Panc1 (cell line): ENCODE measurements around the gene SYT17. TPM values are rescaled to one million over a fixed set of nuclear protein-coding genes. Genes with fewer than 3 reads are reported as not detected.

Experiments used
- ATAC-seq: fragments of 200-7000 bp; cut with Tn5 transposase; 2 replicates; pipeline ENCODE4 v1.9.1; 2020; ENCODE audit warnings: mild to moderate bottlenecking, moderate library complexity
- BruUV-seq: library from RNA; stranded (reverse); fragments of 400-500 nt; replicated peaks from 2 replicates; lab custom pipeline; 2021; lab: Mats Ljungman, UMichigan
- CTCF ChIA-PET: fragments of 300-600 bp; sonication (Branson Sonifier 250); formaldehyde crosslinking; loops from one replicate; lab custom pipeline; 2022; ENCODE audit warnings: antibody characterized with exemption; lab: Charles Lee
- POLR2A ChIA-PET: fragments of 300-600 bp; sonication (Branson Sonifier 250); formaldehyde crosslinking; loops from one replicate; lab custom pipeline; 2022; ENCODE audit warnings: antibody characterized with exemption; lab: Charles Lee
- DNase-seq: peaks from one replicate; pipeline ENCODE4 v3.0.0-alpha.2; 2010; ENCODE audit warnings: low read depth, low spot score
- H3K27ac ChIP-seq: 2 replicates; pipeline ENCODE4 v1.5.1; 2011; ENCODE audit warnings: mild to moderate bottlenecking, low read length, inconsistent platforms
- H3K27me3 ChIP-seq: fragments of 200-500 bp; sonication (Bioruptor generic); 2 replicates; pipeline ENCODE4 v1.6.0; 2014; ENCODE audit warnings: low read length, inconsistent platforms; ENCODE audit not compliant: control insufficient read depth, insufficient read depth
- H3K36me3 ChIP-seq: fragments of 200-500 bp; sonication (Bioruptor generic); 2 replicates; pipeline ENCODE4 v1.5.1; 2014; ENCODE audit warnings: inconsistent platforms, mild to moderate bottlenecking, low read length, moderate library complexity; ENCODE audit not compliant: control insufficient read depth, insufficient read depth
- H3K4me1 ChIP-seq: 2 replicates; pipeline ENCODE4 v1.5.1; 2011; ENCODE audit warnings: inconsistent platforms, mild to moderate bottlenecking, low read length, moderate library complexity; ENCODE audit not compliant: control insufficient read depth, insufficient read depth
- H3K4me3 ChIP-seq, 2 experiments: 2 replicates each; pipeline ENCODE4 v1.5.1; 2011 to 2012; ENCODE audit warnings: low read depth in 2 of 2, low read length in 2 of 2, mild to moderate bottlenecking in 2 of 2, inconsistent platforms in 1 of 2, moderate library complexity in 1 of 2
- H3K9me3 ChIP-seq: fragments of 200-500 bp; sonication (Bioruptor generic); 2 replicates; pipeline ENCODE4 v1.5.1; 2014; ENCODE audit warnings: low read depth, mild to moderate bottlenecking, inconsistent platforms, low read length, moderate library complexity; ENCODE audit not compliant: control insufficient read depth, insufficient read depth
- POLR2AphosphoS5 ChIP-seq: IDR thresholded peaks from 2 replicates; pipeline ENCODE4 v1.6.1; 2012; ENCODE audit warnings: mild to moderate bottlenecking, low read depth, low read length, moderate library complexity
- SIN3A ChIP-seq: IDR thresholded peaks from 2 replicates; pipeline ENCODE4 v1.6.1; 2012; ENCODE audit warnings: low read depth, mild to moderate bottlenecking, low read length, moderate library complexity, borderline replicate concordance; ENCODE audit not compliant: insufficient read depth
- TCF7L2 ChIP-seq: IDR thresholded peaks from 2 replicates; pipeline ENCODE4 v1.6.1; 2011; ENCODE audit warnings: mild to moderate bottlenecking, low read depth, low read length, inconsistent platforms
- in situ Hi-C: cut with HindIII; loops from 2 replicates; pipeline ENCODE4 v1.10.0; 2016; ENCODE audit warnings: low sequenced_read_pairs, low pct_unique_long_range_greater_than_20kb
- intact Hi-C: fragments of 100-400 bp; cut with micrococcal nuclease; formaldehyde crosslinking; loops from one replicate; pipeline ENCODE4 v1.10.0; 2022; ENCODE audit not compliant: unreplicated experiment
- total RNA-seq: library from RNA; stranded (reverse); gene quantifications from one replicate; pipeline ENCODE4 v1.2.1, GENCODE V29; 2021; ENCODE audit not compliant: unreplicated experiment
- TF ChIP-seq, protein P1 (sequence below), 2 experiments: IDR thresholded peaks; 2 replicates each; pipeline ENCODE4 v1.6.1; 2011 to 2012; ENCODE audit warnings: low read depth in 2 of 2, control low read depth in 1 of 2, low read length in 1 of 2, mild to moderate bottlenecking in 1 of 2, moderate library complexity in 1 of 2; ENCODE audit not compliant: insufficient read depth in 1 of 2
- TF ChIP-seq, protein P2 (sequence below): fragments of 450-650 bp; IDR thresholded peaks from 2 replicates; pipeline ENCODE4 v1.5.1; 2017; ENCODE audit warnings: mild to moderate bottlenecking

SYT17 gene
- total RNA-seq, 1 experiment from 2014 or later = 5.4 TPM

DNA sequence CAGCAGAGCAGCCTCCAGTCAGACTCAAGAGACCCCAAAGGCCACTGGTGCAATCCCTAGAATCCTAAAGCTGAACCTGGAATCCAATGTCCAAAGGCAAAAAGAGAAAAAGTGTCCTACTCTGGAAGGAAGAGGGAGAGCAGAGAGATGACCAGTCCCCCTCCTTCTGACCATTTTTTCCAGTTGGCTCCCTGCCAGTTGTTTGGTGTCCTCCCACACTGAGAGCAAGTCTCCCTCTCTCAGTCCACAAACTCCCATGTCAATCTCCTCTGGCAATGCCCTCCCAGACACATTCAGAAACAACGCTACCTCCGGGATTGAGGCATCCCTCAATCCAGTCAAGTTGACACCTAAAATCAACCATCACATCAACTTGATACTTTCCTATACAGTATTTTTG, 113.2 kb downstream of the SYT17 start:
- in situ Hi-C loops = no loop called here
- Histone ChIP-seq H3K27ac (no peak overlapping the region), H3K27me3 (no peaks in the 10 kb centered on the region; the same call in 1 of the 2 replicates), H3K4me1 (no peaks in the 10 kb centered on the region), H3K4me3 (no peak overlapping the region), H3K36me3 (no peaks in the 10 kb centered on the region), H3K9me3 (no peaks in the 10 kb centered on the region)
- DNase-seq = no peak
- no peak for ATAC-seq
- TF ChIP-seq, protein P1, sequence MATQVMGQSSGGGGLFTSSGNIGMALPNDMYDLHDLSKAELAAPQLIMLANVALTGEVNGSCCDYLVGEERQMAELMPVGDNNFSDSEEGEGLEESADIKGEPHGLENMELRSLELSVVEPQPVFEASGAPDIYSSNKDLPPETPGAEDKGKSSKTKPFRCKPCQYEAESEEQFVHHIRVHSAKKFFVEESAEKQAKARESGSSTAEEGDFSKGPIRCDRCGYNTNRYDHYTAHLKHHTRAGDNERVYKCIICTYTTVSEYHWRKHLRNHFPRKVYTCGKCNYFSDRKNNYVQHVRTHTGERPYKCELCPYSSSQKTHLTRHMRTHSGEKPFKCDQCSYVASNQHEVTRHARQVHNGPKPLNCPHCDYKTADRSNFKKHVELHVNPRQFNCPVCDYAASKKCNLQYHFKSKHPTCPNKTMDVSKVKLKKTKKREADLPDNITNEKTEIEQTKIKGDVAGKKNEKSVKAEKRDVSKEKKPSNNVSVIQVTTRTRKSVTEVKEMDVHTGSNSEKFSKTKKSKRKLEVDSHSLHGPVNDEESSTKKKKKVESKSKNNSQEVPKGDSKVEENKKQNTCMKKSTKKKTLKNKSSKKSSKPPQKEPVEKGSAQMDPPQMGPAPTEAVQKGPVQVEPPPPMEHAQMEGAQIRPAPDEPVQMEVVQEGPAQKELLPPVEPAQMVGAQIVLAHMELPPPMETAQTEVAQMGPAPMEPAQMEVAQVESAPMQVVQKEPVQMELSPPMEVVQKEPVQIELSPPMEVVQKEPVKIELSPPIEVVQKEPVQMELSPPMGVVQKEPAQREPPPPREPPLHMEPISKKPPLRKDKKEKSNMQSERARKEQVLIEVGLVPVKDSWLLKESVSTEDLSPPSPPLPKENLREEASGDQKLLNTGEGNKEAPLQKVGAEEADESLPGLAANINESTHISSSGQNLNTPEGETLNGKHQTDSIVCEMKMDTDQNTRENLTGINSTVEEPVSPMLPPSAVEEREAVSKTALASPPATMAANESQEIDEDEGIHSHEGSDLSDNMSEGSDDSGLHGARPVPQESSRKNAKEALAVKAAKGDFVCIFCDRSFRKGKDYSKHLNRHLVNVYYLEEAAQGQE (IDR thresholded peaks at IDR 0.05; ENCODE audit: insufficient read depth in 1 of 2, low read depth in 2 of 2, low read length in 1 of 2) = no peak
- no peak for TF ChIP-seq SIN3A
- no peak for TF ChIP-seq TCF7L2
- no peak for TF ChIP-seq POLR2AphosphoS5
- TF ChIP-seq, protein P2, sequence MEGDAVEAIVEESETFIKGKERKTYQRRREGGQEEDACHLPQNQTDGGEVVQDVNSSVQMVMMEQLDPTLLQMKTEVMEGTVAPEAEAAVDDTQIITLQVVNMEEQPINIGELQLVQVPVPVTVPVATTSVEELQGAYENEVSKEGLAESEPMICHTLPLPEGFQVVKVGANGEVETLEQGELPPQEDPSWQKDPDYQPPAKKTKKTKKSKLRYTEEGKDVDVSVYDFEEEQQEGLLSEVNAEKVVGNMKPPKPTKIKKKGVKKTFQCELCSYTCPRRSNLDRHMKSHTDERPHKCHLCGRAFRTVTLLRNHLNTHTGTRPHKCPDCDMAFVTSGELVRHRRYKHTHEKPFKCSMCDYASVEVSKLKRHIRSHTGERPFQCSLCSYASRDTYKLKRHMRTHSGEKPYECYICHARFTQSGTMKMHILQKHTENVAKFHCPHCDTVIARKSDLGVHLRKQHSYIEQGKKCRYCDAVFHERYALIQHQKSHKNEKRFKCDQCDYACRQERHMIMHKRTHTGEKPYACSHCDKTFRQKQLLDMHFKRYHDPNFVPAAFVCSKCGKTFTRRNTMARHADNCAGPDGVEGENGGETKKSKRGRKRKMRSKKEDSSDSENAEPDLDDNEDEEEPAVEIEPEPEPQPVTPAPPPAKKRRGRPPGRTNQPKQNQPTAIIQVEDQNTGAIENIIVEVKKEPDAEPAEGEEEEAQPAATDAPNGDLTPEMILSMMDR = no peak
- CTCF ChIA-PET = no interaction called here
- intact Hi-C loops = no loop called here
- POLR2A ChIA-PET = no interaction called here
- BruUV-seq = no TSS peak

DNA sequence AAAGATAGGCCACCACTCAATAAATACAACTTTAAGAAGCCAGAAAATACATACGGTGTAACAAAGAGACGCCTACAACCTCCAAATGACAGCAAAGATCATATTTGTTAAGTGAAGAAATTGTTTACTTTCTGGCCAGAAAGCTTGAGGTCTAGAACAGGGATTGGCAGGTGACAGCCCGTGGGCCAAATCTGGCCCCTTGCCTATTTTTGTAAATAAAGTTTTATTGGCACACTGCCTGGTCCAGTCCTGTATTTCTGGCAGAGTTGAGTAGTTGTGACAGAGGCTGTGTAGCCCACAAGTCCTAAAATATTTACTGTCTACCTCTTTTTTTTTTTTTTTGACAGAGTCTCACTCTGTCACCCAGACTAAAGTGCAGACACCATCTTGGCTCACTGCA, 114.1 kb downstream of the SYT17 start:
- Histone ChIP-seq H3K27me3 (no peaks in the 10 kb centered on the region; the same call in 1 of the 2 replicates), H3K27ac (no peak overlapping the region), H3K4me1 (no peaks in the 10 kb centered on the region), H3K9me3 (no peaks in the 10 kb centered on the region), H3K36me3 (no peaks in the 10 kb centered on the region), H3K4me3 (no peak overlapping the region)
- ChIA-PET CTCF (no interaction called here), POLR2A (no interaction called here)
- TF ChIP-seq, protein P2 = no peak
- TF ChIP-seq TCF7L2 (no peak), POLR2AphosphoS5 (no peak), SIN3A (no peak)
- TF ChIP-seq, protein P1 (IDR thresholded peaks at IDR 0.05; ENCODE audit: insufficient read depth in 1 of 2, low read depth in 2 of 2, low read length in 1 of 2) = no peak
- no TSS peak for BruUV-seq
- intact Hi-C loops = no loop called here
- in situ Hi-C loops = no loop called here
- ATAC-seq (no peak), DNase-seq (no peak)
